GM12864 (cell line): ENCODE measurements around the gene TECPR1.

ENCODE experiments used
- DNase-seq: peaks from one replicate; pipeline ENCODE4 v3.0.0-alpha.2; 2011; ENCODE audit warnings: low read depth
- H3K4me3 ChIP-seq: 2 replicates; pipeline ENCODE4 v1.5.1; 2011; ENCODE audit warnings: mild to moderate bottlenecking, low read depth, low read length, control low read depth
- CTCF ChIP-seq: IDR thresholded peaks from 2 replicates; pipeline ENCODE4 v1.5.1; 2011; ENCODE audit warnings: low read depth, mild to moderate bottlenecking, moderate library complexity, low read length, control low read depth, inconsistent platforms; ENCODE audit errors: missing control alignments

TECPR1 gene

GRCh38 chr7:98200364-98200763 is 51.7 kb downstream of the TECPR1 start:
- no peak for TF ChIP-seq CTCF
- no peak overlapping the region; the same call in 1 of the 2 replicates for H3K4me3 ChIP-seq
- DNase-seq: peak; percentile 88

DNA sequence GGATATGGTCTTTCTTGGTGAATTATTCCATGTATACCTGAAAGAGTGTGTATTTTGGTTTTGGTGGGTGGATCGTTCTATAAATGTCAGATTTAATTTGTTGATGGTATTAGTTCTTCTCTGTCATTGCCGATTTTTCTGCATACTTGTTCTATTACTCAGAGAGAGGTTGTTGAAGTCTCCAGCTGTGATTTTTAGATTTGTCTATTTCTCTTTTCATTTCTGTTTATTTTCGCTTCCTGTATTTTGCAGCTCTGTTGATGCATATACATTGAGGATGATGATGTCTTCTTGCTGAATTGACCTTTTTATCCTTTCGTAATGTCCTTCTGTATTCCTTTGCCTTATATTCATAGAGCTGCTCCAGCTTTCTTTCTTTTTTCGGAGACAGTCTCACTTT is 52.9 kb downstream of the TECPR1 start:
- H3K4me3 ChIP-seq: no peak overlapping the region
- TF ChIP-seq CTCF: no peak
- no peak for DNase-seq

DNA sequence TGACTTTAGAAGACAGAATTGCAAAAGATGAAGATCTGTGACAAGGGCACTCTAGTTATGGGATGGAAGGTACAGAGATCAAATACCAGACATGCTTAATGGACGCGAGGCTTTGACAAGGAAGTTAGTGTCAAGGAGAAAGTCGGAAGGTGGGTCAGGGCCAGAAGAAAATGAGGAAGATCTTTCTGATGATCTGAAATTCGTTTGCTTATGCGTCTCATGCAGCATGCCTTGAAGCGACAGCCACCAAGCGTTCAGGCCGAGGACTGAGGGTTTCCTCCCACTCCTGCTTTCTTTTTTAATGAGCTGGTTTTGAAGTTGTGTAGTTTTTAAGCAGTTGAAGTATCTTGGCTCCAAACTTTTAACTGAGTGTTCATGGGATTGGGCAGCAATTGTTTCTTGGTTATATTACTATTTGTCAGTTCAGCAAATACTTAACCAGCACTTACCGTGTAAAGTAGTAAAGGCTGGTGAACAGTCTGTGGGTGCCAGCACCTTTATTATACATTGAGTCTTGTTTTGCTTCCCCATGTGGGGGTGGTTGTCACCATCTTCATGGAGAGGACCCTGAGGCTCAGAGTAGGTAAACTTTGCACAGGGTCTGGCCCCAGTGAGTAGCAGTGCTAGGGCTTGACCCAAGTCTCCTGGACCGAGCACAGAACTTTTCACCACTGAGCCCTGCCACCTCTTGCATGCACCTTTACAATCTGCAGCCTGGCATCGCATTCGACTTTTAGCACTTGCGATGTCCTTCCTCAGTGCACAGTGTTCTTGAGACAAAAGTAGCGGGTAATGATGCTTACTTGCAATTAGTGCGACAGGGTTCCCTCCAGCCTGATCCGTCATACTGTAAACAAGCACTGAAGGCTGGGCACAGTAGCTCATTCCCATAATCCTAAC is 55.1 kb downstream of the TECPR1 start:
- no peak overlapping the region for H3K4me3 ChIP-seq
- no peak for TF ChIP-seq CTCF
- DNase-seq: no peak

DNA sequence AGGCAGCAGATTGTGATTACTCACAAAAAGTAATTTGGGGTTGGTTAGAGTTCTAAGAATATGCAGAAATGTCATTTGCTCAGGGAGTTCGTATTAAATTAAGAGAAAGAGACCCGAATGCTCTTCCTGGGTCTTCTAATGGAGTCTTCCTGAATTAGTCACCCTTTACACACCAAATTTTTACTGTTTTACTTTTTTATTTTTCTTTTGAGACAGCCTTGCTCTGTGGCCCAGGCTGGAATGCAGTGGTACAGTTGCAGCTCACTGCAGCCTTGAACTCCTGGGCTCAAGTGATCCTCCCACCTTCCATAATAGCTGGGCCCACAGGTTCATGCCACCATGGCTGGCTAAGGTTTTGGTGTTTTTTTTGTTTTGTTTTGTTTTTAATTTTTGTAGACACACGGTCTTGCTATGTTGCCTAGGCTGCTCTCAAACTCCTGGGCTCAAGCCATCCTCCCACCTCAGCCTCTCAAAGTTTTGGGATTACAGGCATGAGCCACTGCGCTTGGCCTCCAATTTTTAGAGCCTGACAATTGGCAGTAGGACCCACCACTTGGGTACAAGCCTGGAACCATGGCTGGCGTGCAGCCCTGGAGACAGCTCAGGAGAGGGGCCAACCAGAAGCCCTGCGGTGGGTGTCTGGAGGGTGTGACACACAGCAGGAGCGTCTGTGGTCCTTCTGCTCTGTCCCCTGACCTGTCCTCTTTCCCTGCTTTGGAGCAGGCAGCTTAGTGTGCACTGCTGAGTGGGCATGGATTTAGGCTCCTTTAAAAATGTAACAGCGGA is 57.2 kb downstream of the TECPR1 start:
- no peak for DNase-seq
- no peak for TF ChIP-seq CTCF
- no peak overlapping the region for H3K4me3 ChIP-seq

- H3K4me3 ChIP-seq: no peak overlapping the region
Observed at GRCh38 chr7:98194186-98194585, 57.8 kb downstream of the TECPR1 start.

More at GRCh38 chr7:98194186-98194585, 57.8 kb downstream of the TECPR1 start:
- no peak for DNase-seq
- no peak for TF ChIP-seq CTCF
